DOHH2 (cell line): Measurements from ENCODE around the gene POLA1.
"Not testable (repeated sequence)": the region's sequence is repeated elsewhere in the genome, so short reads cannot be mapped to it uniquely, and the experiment has no call there.

Experiments used
- H3F3A ChIP-seq: fragments of 200-600 bp; sonication (generic), shearing (Covaris generic); 2 replicates; pipeline ENCODE4 v1.6.0; 2016; ENCODE audit warnings: antibody characterized with exemption, mild to moderate bottlenecking; ENCODE audit not compliant: control insufficient read depth, insufficient read depth
- H3K27ac ChIP-seq: fragments of 200-600 bp; sonication (generic); 2 replicates; pipeline ENCODE4 v1.5.1; 2014; ENCODE audit warnings: low read depth, mild to moderate bottlenecking, low read length, moderate library complexity
- H3K27me3 ChIP-seq: fragments of 200-600 bp; sonication (generic); 2 replicates; pipeline ENCODE4 v1.6.1; 2014; ENCODE audit warnings: mild to moderate bottlenecking, low read length, mixed read lengths; ENCODE audit not compliant: control insufficient read depth
- H3K36me3 ChIP-seq: fragments of 200-600 bp; sonication (generic); 2 replicates; pipeline ENCODE4 v1.6.1; 2014; ENCODE audit warnings: mild to moderate bottlenecking, low read length, moderate library complexity, mixed read lengths; ENCODE audit not compliant: control insufficient read depth
- H3K4me1 ChIP-seq: fragments of 200-600 bp; sonication (generic); 2 replicates; pipeline ENCODE4 v1.6.1; 2014; ENCODE audit warnings: mild to moderate bottlenecking, low read length, mixed read lengths; ENCODE audit not compliant: control insufficient read depth
- H3K4me2 ChIP-seq: fragments of 200-600 bp; sonication (generic); 2 replicates; pipeline ENCODE4 v1.6.0; 2014; ENCODE audit warnings: mild to moderate bottlenecking, low read length, moderate library complexity
- H3K4me3 ChIP-seq: fragments of 200-600 bp; sonication (generic); 2 replicates; pipeline ENCODE4 v1.5.1; 2014; ENCODE audit warnings: mild to moderate bottlenecking, low read length, mixed read lengths
- H3K79me2 ChIP-seq: fragments of 200-600 bp; sonication (generic); 2 replicates; pipeline ENCODE4 v1.6.1; 2014; ENCODE audit warnings: mild to moderate bottlenecking, low read length, mixed read lengths; ENCODE audit not compliant: control insufficient read depth
- H3K9me2 ChIP-seq: fragments of 200-600 bp; sonication (generic); replicated peaks from 2 replicates; pipeline ENCODE4 v1.6.1; 2014; ENCODE audit warnings: mild to moderate bottlenecking, low read length, mixed read lengths; ENCODE audit not compliant: control insufficient read depth
- H3K9me3 ChIP-seq: fragments of 200-600 bp; sonication (generic); 2 replicates; pipeline ENCODE4 v1.6.1; 2014; ENCODE audit warnings: antibody characterized with exemption, low read length, mixed read lengths; ENCODE audit not compliant: control insufficient read depth, insufficient read depth
- H4K20me1 ChIP-seq: fragments of 200-600 bp; sonication (generic); 2 replicates; pipeline ENCODE4 v1.6.0; 2014; ENCODE audit warnings: low read depth, mild to moderate bottlenecking, antibody characterized with exemption, low read length, moderate library complexity; ENCODE audit not compliant: control insufficient read depth, insufficient read depth
- EZH2phosphoT487 ChIP-seq: fragments of 200-600 bp; sonication (generic); IDR thresholded peaks from 2 replicates; pipeline ENCODE4 v1.6.1; 2017; ENCODE audit warnings: borderline replicate concordance, mild to moderate bottlenecking, antibody characterized with exemption, low read length, moderate library complexity, mixed read lengths
- TF ChIP-seq, protein P1 (sequence below): fragments of 200-600 bp; sonication (generic); IDR thresholded peaks from one replicate; pipeline ENCODE4 v1.5.1; 2014; ENCODE audit warnings: antibody characterized with exemption, mild to moderate bottlenecking, low read depth, low read length; ENCODE audit not compliant: poor library complexity, severe bottlenecking

POLA1 gene

DNA sequence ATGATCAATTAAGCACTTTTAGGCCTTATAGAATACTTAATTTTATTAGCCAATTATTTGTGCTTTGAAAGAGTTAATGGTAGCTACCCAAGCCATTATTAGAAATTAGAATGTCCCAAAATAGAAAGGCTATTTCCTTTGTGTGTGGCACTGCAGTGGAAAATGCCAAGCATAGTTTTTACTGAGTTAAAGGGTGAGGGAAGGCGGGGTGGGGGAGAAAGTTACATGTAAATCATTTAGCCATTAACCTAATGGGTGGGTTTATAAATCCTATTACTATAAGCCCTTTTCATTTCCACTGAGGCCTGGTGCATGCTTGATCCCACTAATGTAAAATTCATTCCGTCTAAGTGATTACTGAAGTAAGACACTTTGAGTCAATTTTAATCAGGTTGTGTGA, 105.8 kb downstream of the POLA1 start:
- peaks cover 35% of the 10 kb centered on the region for H3K36me3 ChIP-seq
- no peak overlapping the region for H3K4me2 ChIP-seq
- H3K27me3 ChIP-seq = no peaks in the 10 kb centered on the region
- TF ChIP-seq, protein P1, sequence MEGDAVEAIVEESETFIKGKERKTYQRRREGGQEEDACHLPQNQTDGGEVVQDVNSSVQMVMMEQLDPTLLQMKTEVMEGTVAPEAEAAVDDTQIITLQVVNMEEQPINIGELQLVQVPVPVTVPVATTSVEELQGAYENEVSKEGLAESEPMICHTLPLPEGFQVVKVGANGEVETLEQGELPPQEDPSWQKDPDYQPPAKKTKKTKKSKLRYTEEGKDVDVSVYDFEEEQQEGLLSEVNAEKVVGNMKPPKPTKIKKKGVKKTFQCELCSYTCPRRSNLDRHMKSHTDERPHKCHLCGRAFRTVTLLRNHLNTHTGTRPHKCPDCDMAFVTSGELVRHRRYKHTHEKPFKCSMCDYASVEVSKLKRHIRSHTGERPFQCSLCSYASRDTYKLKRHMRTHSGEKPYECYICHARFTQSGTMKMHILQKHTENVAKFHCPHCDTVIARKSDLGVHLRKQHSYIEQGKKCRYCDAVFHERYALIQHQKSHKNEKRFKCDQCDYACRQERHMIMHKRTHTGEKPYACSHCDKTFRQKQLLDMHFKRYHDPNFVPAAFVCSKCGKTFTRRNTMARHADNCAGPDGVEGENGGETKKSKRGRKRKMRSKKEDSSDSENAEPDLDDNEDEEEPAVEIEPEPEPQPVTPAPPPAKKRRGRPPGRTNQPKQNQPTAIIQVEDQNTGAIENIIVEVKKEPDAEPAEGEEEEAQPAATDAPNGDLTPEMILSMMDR = no peak
- H3K27ac ChIP-seq = no peak overlapping the region
- no peak overlapping the region for H3K4me3 ChIP-seq
- no peaks in the 10 kb centered on the region for H4K20me1 ChIP-seq
- H3K9me2 ChIP-seq = no peaks in the 10 kb centered on the region
- no peaks in the 10 kb centered on the region for H3K79me2 ChIP-seq
- no peaks in the 10 kb centered on the region for H3K4me1 ChIP-seq
- H3F3A ChIP-seq = no peaks in the 10 kb centered on the region
- H3K9me3 ChIP-seq = no peaks in the 10 kb centered on the region

DNA sequence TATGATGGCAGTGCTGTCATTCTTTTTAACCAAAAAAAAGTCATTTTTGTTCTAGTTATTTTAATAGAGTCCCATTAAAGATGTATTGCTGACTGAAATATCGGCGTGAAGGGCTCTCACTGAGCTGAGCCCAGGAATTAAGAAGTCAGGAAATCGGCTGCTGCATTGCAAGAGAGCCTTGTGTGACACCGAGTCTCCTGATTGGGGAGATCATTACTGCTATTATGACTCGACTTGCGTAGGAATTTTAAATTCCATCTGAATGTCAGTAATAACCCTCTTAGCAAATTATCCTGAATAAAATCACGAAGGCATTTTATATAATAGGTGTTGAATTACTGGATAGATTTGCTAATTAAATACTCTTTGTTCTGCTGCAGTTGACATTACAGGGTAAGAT, 111.5 kb downstream of the POLA1 start:
- no peaks in the 10 kb centered on the region for H3K9me2 ChIP-seq
- H3F3A ChIP-seq = no peaks in the 10 kb centered on the region
- no peaks in the 10 kb centered on the region for H3K9me3 ChIP-seq
- TF ChIP-seq, protein P1 = no peak
- TF ChIP-seq EZH2phosphoT487 = no peak
- no peak overlapping the region for H3K27ac ChIP-seq
- no peaks in the 10 kb centered on the region for H3K27me3 ChIP-seq
- no peaks in the 10 kb centered on the region for H3K79me2 ChIP-seq
- peaks cover 50% of the 10 kb centered on the region for H3K36me3 ChIP-seq
- no peaks in the 10 kb centered on the region for H4K20me1 ChIP-seq
- H3K4me1 ChIP-seq = no peaks in the 10 kb centered on the region
- H3K4me3 ChIP-seq = no peak overlapping the region
- no peak overlapping the region for H3K4me2 ChIP-seq

DNA sequence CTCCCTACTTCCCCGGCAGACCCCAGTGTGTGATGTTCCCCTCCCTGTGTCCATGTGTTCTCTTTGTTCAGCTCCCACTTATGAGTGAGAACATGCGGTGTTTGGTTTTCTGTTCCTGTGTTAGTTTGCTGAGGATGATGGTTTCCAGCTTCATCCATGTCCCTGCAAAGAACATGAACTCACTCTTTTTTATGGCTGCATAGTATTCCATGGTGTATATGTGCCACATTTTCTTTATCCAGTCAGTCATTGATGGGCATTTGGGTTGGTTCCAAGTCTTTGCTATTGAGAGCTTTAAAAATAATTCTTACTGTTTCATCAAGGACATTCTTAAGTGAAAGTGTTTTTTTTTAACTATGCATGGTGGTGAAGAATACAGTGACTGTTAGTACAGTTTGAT, 126.1 kb downstream of the POLA1 start:
- not testable (repeated sequence) for H3K79me2 ChIP-seq, H3F3A ChIP-seq, H3K9me2 ChIP-seq, H3K4me3 ChIP-seq, H3K27ac ChIP-seq, H3K9me3 ChIP-seq, H4K20me1 ChIP-seq, H3K4me1 ChIP-seq, H3K4me2 ChIP-seq, H3K27me3 ChIP-seq
- peaks cover 69% of the 10 kb centered on the region for H3K36me3 ChIP-seq

DNA sequence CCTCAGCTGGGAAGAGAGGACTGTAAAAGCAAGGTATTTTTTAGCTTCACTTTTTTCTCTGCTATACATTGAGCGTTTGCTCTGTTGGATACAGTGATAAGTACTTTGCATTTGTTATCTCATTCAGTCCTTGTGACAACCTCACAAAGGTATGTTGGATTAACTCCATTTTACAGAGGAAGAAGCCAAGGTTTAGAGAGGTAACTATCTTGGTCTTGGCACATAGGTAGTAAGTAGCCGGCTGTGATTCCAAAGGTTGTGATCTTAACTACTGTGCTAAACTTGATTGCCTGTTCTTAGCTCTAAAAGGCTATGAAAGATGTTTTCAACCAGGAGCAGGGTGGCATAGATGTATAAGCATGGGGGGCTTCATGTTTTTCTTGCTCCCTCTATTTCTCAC, 134.4 kb downstream of the POLA1 start:
- no peak overlapping the region for H3K4me3 ChIP-seq
- H3K27me3 ChIP-seq = no peaks in the 10 kb centered on the region
- H3K79me2 ChIP-seq = no peaks in the 10 kb centered on the region
- H3K27ac ChIP-seq = no peak overlapping the region
- TF ChIP-seq, protein P1 = no peak
- no peak for TF ChIP-seq EZH2phosphoT487
- H3K4me2 ChIP-seq = no peak overlapping the region
- H3K4me1 ChIP-seq = no peaks in the 10 kb centered on the region
- peaks cover 69% of the 10 kb centered on the region for H3K36me3 ChIP-seq
- no peaks in the 10 kb centered on the region for H4K20me1 ChIP-seq
- no peaks in the 10 kb centered on the region for H3K9me2 ChIP-seq
- H3K9me3 ChIP-seq = no peaks in the 10 kb centered on the region
- no peaks in the 10 kb centered on the region for H3F3A ChIP-seq
